AG04450 (cell line): ENCODE results near the gene PIGB. TPM values are rescaled to one million over a fixed set of nuclear protein-coding genes. Genes with fewer than 3 reads are reported as not detected.
"Not testable (repeated sequence)": the region's sequence is repeated elsewhere in the genome, so short reads cannot be mapped to it uniquely, and the experiment has no call there.

Experiments used
- CTCF ChIA-PET: fragments of 300-600, 350-600 bp; formaldehyde crosslinking; extraction: SDS; loops from one replicate; lab custom pipeline; 2022; ENCODE audit warnings: antibody characterized with exemption, inconsistent platforms; lab: Charles Lee
- POLR2A ChIA-PET: fragments of 350-600 bp; formaldehyde crosslinking; extraction: SDS; loops from one replicate; lab custom pipeline; 2021; ENCODE audit warnings: antibody characterized with exemption, inconsistent platforms; lab: Yijun Ruan, JAX
- DNase-seq: peaks from one replicate; pipeline ENCODE4 v3.0.0-alpha.2; 2011; ENCODE audit warnings: low read depth, low spot score
- H3K27ac ChIP-seq: one replicate; pipeline ENCODE4 v1.5.1; 2012; ENCODE audit warnings: low read depth, low read length, control low read depth
- H3K27me3 ChIP-seq: one replicate; pipeline ENCODE4 v1.6.0; 2012; ENCODE audit warnings: low read length; ENCODE audit not compliant: control insufficient read depth, insufficient read depth
- H3K4me3 ChIP-seq: 2 replicates; pipeline ENCODE4 v1.5.1; 2011; ENCODE audit warnings: mild to moderate bottlenecking, low read depth, low read length, control low read depth
- H3K9me3 ChIP-seq: 2 replicates; pipeline ENCODE4 v1.5.1; 2012; ENCODE audit warnings: low read length; ENCODE audit not compliant: control insufficient read depth, insufficient read depth
- CTCF ChIP-seq: IDR thresholded peaks from 2 replicates; pipeline ENCODE4 v1.5.1; 2011; ENCODE audit warnings: low read depth, low read length, control low read depth, inconsistent platforms
- polyA plus RNA-seq: library from polyadenylated mRNA; depleted of rRNA; stranded (reverse); fragments of >200 nt; gene quantifications from 2 replicates; pipeline ENCODE4 v1.2.3, GENCODE V29; 2011

PIGB gene
- polyA plus RNA-seq, 1 experiment = 19.6 TPM

- Histone ChIP-seq H3K4me3 (no peak overlapping the region), H3K27ac (no peak overlapping the region), H3K27me3 (no peaks in the 10 kb centered on the region), H3K9me3 (no peaks in the 10 kb centered on the region; the same call in 1 of the 2 replicates)
- TF ChIP-seq CTCF = no peak
- ChIA-PET POLR2A (interaction anchor here (0.7 to 1.5 kb wide), 2 partner anchors 19 to 70 kb away, joined by 4 read pairs; partner anchors contain the start of genes CCPG1, PIERCE2, PIGB and PIGBOS1), CTCF (interaction anchor here (0.7 to 1.5 kb wide), 3 partner anchors 19 to 70 kb away, joined by 3 to 4 read pairs (median 3); partner anchors contain the start of genes CCPG1 and PIERCE2)
- no peak for DNase-seq
Observed at GRCh38 chr15:55389264-55389607, 70.2 kb downstream of the PIGB start.

- TF ChIP-seq CTCF = no peak
- CTCF ChIA-PET = interaction anchor here (0.8 to 1.7 kb wide), 4 partner anchors 14 to 45 kb away, joined by 3 to 5 read pairs (median 4); partner anchors contain the start of genes CCPG1 and PIERCE2
- Histone ChIP-seq H3K4me3 (no peak overlapping the region), H3K9me3 (no peaks in the 10 kb centered on the region; the same call in 1 of the 2 replicates), H3K27ac (no peak overlapping the region), H3K27me3 (no peaks in the 10 kb centered on the region)
- POLR2A ChIA-PET = no interaction called here
- no peak for DNase-seq
Observed at GRCh38 chr15:55394694-55395093, 75.7 kb downstream of the PIGB start.

DNA sequence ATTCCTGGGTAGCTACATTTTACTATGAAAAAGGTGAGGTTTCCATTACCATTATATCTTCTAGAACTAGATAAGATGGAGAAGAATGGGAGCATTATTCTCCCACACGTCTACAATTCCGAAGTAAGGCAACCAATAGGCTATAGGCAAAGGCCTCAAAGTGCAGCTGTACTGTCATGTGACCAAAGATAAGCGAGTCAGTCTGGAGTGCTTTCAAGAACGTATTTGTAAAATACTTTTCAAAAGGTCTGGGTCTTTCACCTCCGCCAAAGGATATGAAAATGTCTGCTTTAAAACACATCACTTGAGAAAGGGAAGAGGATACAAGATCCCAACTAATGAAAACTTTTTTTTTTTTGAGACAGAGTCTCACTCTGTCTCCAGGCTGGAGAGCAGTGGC lies 79.2 kb downstream of the PIGB start:
- no peak for TF ChIP-seq CTCF
- CTCF ChIA-PET = interaction anchor here (0.6 to 4.1 kb wide), 2 partner anchors 10 to 42 kb away, joined by 4 to 30 read pairs; partner anchors contain the start of genes CCPG1 and PIERCE2

GRCh38 chr15:55400050-55400449 lies 81.0 kb downstream of the PIGB start:
- H3K27ac ChIP-seq, H3K4me3 ChIP-seq, H3K27me3 ChIP-seq, H3K9me3 ChIP-seq, POLR2A ChIA-PET, CTCF ChIA-PET, DNase-seq: not testable (repeated sequence)

More for the DNA sequence above, 79.2 kb downstream of the PIGB start:
- POLR2A ChIA-PET = no interaction called here
- Histone ChIP-seq H3K4me3 (no peak overlapping the region), H3K27ac (no peak overlapping the region), H3K9me3 (no peaks in the 10 kb centered on the region), H3K27me3 (no peaks in the 10 kb centered on the region)
- no peak for DNase-seq

DNA sequence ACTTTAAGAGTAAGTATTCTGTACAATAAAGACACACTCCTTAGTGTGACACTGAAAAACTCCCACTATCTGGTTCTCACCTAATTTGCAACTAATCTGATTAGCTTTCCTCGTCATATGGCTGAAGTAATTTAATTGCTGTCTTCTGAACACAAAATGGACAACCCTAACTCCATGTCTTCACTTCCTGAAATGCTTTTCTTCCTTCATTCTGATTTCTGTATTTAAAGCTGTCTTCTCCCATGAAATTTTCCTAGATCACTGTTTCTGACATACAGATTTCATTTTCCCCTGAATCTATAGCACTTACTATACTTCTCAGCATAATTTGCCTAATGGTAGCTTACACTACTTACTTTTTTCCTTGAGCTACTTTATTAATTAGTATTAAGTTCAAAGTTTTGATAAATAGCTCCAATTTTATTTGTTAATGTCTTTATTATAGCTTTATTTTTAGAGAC lies 82.8 kb downstream of the PIGB start:
- CTCF ChIA-PET = interaction anchor here (0.9 to 2.0 kb wide), 3 partner anchors 34 to 185 kb away, joined by 4 to 7 read pairs (median 4); no protein-coding TSS in a partner anchor
- H3K27me3 ChIP-seq = no peaks in the 10 kb centered on the region
- H3K9me3 ChIP-seq = no peaks in the 10 kb centered on the region
- no peak overlapping the region for H3K27ac ChIP-seq
- TF ChIP-seq CTCF = no peak
- POLR2A ChIA-PET = no interaction called here
- H3K4me3 ChIP-seq = no peak overlapping the region
- DNase-seq = no peak
